Activated CD8-positive, alpha-beta memory T cell treated with anti-CD3 and anti-CD28 coated beads, Interleukin-2, amount 10 ng/mL, durations not matched to agents 7 days and 5 days (primary cell): Measurements from ENCODE around the gene SEH1L. TPM values are rescaled to one million over a fixed set of nuclear protein-coding genes. Genes with fewer than 3 reads are reported as not detected.

ENCODE experiments used
- ATAC-seq: fragments of 150-1000 bp; cut with Tn5 transposase; one replicate; pipeline ENCODE4 v1.10.0; 2021; ENCODE audit warnings: moderate library complexity
- CTCF ChIA-PET: fragments of 350-600 bp; sonication (Branson Sonifier 250); formaldehyde crosslinking; loops from one replicate; lab custom pipeline; 2021; ENCODE audit warnings: antibody characterized with exemption; lab: Charles Lee
- DNase-seq: peaks from one replicate; pipeline ENCODE4 v3.0.0-alpha.2; 2020
- H3K27ac Mint-ChIP-seq: one replicate; pipeline ENCODE4 v1.8.0; 2021; ENCODE audit warnings: mild to moderate bottlenecking, mixed read lengths
- H3K27me3 Mint-ChIP-seq: one replicate; pipeline ENCODE4 v1.8.0; 2021; ENCODE audit warnings: mixed read lengths
- H3K36me3 Mint-ChIP-seq: one replicate; pipeline ENCODE4 v1.8.0; 2021; ENCODE audit warnings: mild to moderate bottlenecking, mixed read lengths
- H3K4me1 Mint-ChIP-seq: one replicate; pipeline ENCODE4 v1.8.0; 2021; ENCODE audit warnings: mixed read lengths
- H3K4me3 Mint-ChIP-seq: one replicate; pipeline ENCODE4 v1.8.0; 2021; ENCODE audit warnings: mild to moderate bottlenecking, moderate library complexity, mixed read lengths
- H3K9me3 Mint-ChIP-seq: one replicate; pipeline ENCODE4 v1.8.0; 2022; ENCODE audit warnings: low read depth, mixed read lengths
- total RNA-seq, 2 experiments: library from RNA; stranded (reverse); gene quantifications; one replicate each; pipeline ENCODE4 v1.2.3, GENCODE V29; 2021

Gene SEH1L
- total RNA-seq, 2 experiments from 2014 or later, result 50.9 to 66.7 TPM

DNA sequence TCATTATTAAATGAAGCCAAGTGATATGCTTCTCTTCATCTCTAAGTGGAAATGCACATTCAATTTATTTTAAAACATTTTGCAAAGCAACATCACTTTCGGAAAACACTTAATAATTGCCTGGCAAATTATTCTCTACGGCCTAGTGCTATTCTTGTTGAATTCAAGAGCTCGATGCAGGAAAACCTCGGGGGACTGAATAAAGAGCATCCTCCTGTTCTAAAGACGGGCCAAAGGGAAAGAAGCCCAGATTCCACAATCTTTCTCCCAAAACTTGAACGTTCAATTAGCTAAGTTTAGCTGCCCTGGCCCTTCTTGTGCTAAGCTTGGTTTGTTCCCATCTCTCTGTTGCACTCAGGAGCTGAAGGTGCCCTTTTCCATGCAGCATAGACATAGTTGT lies 23.2 kb upstream of the SEH1L start:
- Mint-ChIP-seq H3K27me3 (peaks cover 18% of the 10 kb centered on the region), H3K36me3 (no peaks in the 10 kb centered on the region), H3K9me3 (no peaks in the 10 kb centered on the region), H3K4me1 (peaks cover 11% of the 10 kb centered on the region), H3K4me3 (no peak overlapping the region), H3K27ac (no peak overlapping the region)
- CTCF ChIA-PET, result interaction anchor here (2.3 kb wide), 1 partner anchor 197 kb away, joined by 5 read pairs; no protein-coding TSS in a partner anchor
- DNase-seq, result no peak
- ATAC-seq, result no peak

DNA sequence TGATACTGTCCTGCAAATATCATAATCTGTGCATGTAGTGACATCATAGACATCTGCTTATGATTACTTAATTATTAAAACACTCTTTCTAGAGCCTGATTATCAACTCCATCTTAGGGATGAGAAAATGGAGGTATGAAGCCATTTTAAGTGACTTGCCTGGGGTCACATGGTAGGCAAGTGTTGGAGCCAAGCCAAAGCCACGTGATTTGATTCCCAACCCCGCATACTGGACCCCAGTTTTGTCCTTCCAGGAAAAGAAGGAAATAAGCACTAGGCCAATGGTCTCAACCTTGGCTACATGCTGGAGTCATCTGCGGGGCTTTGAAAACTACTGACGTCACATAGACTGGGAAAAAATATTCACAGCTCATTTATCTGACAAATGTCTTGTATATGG lies 19.6 kb upstream of the SEH1L start:
- Mint-ChIP-seq H3K4me1 (peaks cover 3% of the 10 kb centered on the region), H3K4me3 (no peak overlapping the region), H3K9me3 (no peaks in the 10 kb centered on the region), H3K36me3 (no peaks in the 10 kb centered on the region), H3K27me3 (peaks cover 4% of the 10 kb centered on the region), H3K27ac (no peak overlapping the region)
- no peak for DNase-seq
- CTCF ChIA-PET, result interaction anchor here (1.1 kb wide), 1 partner anchor 12 kb away, joined by 3 read pairs; no protein-coding TSS in a partner anchor
- no peak for ATAC-seq

DNA sequence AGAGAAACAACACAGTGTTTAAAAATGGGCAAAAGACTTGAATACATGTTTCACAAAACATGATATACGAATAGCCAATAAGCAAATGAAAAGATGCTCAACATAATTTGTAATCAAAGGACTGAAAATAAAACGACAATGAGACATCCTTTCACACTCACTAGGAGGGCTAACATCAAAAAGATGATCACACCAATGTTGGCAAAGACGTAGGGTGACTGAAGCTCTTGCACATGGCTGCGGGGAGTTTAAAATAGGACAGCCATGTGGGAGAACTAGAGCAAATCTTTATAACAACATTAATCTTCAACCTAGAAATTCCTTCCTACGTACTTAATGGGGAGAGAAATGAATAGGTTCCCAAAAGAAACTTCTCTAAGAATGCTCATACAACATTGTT lies 19.2 kb upstream of the SEH1L start:
- Mint-ChIP-seq H3K27ac (no peak overlapping the region), H3K4me1 (peaks cover 3% of the 10 kb centered on the region), H3K27me3 (peaks cover 4% of the 10 kb centered on the region), H3K36me3 (no peaks in the 10 kb centered on the region), H3K4me3 (no peak overlapping the region), H3K9me3 (no peaks in the 10 kb centered on the region)
- ATAC-seq, result no peak
- CTCF ChIA-PET, result interaction anchor here (1.1 kb wide), 1 partner anchor 13 kb away, joined by 3 read pairs; no protein-coding TSS in a partner anchor
- no peak for DNase-seq

DNA sequence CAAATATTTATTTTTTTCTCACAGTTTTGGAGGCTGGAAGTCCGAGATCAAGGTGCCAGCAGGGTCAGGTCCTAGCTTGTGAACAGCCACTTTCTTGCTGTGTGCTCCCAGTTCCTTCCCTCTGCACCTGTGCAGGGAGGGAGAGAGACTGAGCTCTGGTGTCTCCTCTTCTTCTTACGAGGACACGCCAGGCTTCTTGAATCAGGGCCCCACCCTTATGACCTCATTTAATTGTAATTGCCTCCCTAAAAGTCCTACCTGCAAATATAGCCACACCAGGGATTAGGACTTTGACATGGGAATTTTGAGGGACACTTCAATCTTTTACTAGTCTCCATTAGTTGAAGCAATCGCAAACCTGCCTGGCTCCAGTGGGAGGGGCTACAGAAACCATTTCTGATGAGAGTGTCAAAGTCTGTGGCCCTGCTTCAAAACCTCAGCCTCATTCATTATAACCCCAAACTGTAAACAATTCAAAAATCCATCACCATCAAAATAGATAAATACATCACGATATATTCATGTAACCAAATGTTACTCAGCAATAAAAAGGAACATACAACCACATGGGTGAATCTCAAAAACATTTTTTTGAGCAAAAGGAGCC lies 18.2 kb upstream of the SEH1L start:
- Mint-ChIP-seq H3K4me3 (no peak overlapping the region), H3K4me1 (peaks cover 5% of the 10 kb centered on the region), H3K27ac (no peak overlapping the region), H3K27me3 (peaks cover 4% of the 10 kb centered on the region), H3K9me3 (no peaks in the 10 kb centered on the region), H3K36me3 (no peaks in the 10 kb centered on the region)
- ATAC-seq (no peak), DNase-seq (no peak)
- CTCF ChIA-PET, result interaction anchor here (0.8 kb wide), 1 partner anchor 204 kb away, joined by 3 read pairs; no protein-coding TSS in a partner anchor

DNA sequence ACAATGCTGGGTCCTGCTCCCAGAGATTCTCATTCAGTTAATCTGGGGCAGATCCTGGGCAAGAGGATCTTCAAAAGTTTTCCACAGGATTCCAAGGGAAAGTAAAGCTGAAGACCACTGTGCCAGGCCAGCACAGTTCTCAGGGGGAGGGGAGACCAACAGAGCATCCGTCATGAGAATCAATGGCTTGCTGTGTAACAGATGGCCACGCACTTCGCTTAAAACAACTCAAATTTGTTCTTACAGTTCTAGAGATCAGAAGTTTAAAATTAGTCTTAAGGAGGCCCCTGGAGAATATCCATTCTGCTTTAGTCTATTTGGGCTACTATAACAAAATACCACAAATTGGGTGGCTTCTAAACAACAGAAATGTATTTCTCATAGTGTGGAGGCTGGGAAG lies 17.4 kb upstream of the SEH1L start:
- no peaks in the 10 kb centered on the region for H3K9me3 Mint-ChIP-seq
- no peaks in the 10 kb centered on the region for H3K36me3 Mint-ChIP-seq
- H3K4me1 Mint-ChIP-seq, result peaks cover 6% of the 10 kb centered on the region
- no peak overlapping the region for H3K27ac Mint-ChIP-seq
- H3K27me3 Mint-ChIP-seq, result peaks cover 5% of the 10 kb centered on the region
- H3K4me3 Mint-ChIP-seq, result no peak overlapping the region
- no peak for DNase-seq
- CTCF ChIA-PET, result interaction anchor here (0.9 kb wide), 1 partner anchor 186 kb away, joined by 4 read pairs; no protein-coding TSS in a partner anchor
- no peak for ATAC-seq

DNA sequence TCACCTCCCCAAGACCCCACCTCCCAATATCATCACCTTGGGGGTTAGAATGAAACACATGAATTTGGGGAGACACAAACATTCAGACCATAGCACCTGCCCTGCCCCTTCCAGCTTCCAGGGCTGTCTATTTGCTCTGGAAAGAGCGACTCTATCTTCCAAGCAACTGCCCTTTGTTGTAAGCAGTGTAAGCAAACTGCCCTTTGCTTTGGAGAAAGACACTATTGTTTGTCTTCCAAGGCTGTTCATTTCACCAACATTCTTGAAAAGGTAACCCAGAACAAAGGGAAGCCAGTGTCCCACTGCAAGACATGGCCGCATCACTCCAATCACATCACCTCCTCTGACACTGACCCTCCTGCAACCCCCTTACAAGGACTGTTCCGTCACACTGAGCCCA lies 16.9 kb upstream of the SEH1L start:
- no peak overlapping the region for H3K27ac Mint-ChIP-seq
- H3K9me3 Mint-ChIP-seq, result no peaks in the 10 kb centered on the region
- CTCF ChIA-PET, result interaction anchor here (0.9 kb wide), 1 partner anchor 187 kb away, joined by 4 read pairs; no protein-coding TSS in a partner anchor
- H3K4me1 Mint-ChIP-seq, result peaks cover 6% of the 10 kb centered on the region
- no peaks in the 10 kb centered on the region for H3K36me3 Mint-ChIP-seq
- H3K27me3 Mint-ChIP-seq, result peaks cover 9% of the 10 kb centered on the region
- DNase-seq, result no peak
- no peak overlapping the region for H3K4me3 Mint-ChIP-seq
- ATAC-seq, result no peak

DNA sequence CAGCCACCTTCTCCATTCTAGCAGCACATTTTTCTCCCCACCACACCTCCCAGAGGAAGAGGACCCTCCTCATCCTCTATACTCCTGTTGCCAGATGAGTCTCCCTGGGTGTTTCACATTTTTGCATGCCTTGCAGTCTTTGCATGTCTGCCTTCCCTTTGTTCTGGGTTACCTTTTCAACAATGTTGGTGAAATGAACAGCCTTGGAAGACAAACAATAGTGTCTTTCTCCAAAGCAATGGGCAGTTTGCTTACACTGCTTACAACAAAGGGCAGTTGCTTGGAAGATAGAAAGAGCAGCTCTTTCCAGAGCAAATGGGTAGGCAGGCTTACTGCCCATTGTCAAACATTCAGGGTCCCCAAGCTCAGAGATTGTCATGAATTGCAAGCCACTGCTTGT lies 14.5 kb upstream of the SEH1L start:
- peaks cover 6% of the 10 kb centered on the region for H3K4me1 Mint-ChIP-seq
- no peak overlapping the region for H3K4me3 Mint-ChIP-seq
- DNase-seq (no peak), ATAC-seq (no peak)
- H3K36me3 Mint-ChIP-seq, result no peaks in the 10 kb centered on the region
- peaks cover 12% of the 10 kb centered on the region for H3K27me3 Mint-ChIP-seq
- CTCF ChIA-PET, result interaction anchor here (0.9 to 4.1 kb wide), 12 partner anchors 11 to 541 kb away, joined by 3 to 70 read pairs (median 14); partner anchors contain the start of genes CEP76 and PSMG2
- H3K27ac Mint-ChIP-seq, result no peak overlapping the region
- no peaks in the 10 kb centered on the region for H3K9me3 Mint-ChIP-seq

DNA sequence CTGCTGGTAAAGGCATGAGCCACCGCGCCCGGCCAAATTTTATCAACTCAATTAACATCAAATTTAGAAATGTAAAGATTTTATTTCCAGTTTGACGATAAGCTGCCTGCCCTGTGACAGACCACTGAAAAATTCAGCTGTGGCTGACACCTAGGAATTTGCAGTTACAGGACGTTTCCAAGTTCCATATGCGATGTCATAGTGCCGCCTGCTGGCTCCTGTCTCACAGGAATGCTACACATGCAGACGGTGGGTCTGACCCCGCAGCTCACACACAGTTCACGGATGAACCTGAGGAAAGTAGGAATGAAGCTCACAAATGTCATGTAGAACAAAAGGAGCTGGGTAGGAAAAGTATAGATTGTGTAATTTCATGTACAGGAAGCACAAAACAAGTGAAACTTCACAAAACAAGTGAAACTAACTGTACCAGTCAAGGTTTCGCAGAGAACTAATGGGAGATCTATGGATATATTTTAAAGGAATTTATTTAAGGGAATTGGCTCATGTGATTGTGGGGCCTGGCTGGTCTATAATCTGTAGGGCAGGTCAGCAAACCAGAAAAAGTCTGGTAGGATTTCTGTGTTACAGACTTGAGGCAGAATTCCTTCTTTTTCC lies 13.2 kb upstream of the SEH1L start:
- peak; percentile 85 for DNase-seq
- CTCF ChIA-PET, result interaction anchor here (0.6 to 4.1 kb wide), 38 partner anchors 10 to 545 kb away, joined by 3 to 70 read pairs (median 5); partner anchors contain the start of genes CEP76, PTPN2 and SEH1L
- Mint-ChIP-seq H3K27ac (no peak overlapping the region), H3K4me1 (peaks cover 6% of the 10 kb centered on the region), H3K27me3 (peaks cover 12% of the 10 kb centered on the region), H3K9me3 (no peaks in the 10 kb centered on the region), H3K36me3 (no peaks in the 10 kb centered on the region), H3K4me3 (peak overlapping the region; percentile 14)
- peak; percentile 91 for ATAC-seq

DNA sequence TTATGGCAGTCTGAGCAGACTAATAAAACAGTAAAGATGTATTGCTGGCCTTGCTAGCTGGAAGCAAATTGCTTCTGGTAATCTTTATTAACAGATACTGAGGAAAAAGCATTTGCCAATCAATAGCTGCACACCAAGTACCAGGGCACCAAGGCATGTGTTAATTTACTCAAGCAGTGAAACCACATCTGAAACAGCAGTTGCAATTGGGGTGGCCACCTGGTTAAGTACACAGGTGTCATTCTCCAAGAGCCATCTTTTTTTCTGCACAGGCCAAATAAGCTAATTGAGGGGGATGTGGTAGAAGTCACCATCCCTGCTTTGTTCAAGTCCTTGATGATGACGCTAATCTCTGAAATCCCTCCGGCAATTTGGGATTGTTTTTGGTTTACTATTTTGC lies 8.6 kb upstream of the SEH1L start:
- CTCF ChIA-PET, result interaction anchor here (1.1 to 2.1 kb wide), 2 partner anchors 212 to 221 kb away, joined by 4 read pairs; no protein-coding TSS in a partner anchor
- no peak for ATAC-seq
- Mint-ChIP-seq H3K9me3 (no peaks in the 10 kb centered on the region), H3K4me1 (peaks cover 7% of the 10 kb centered on the region), H3K27ac (no peak overlapping the region), H3K27me3 (peaks cover 14% of the 10 kb centered on the region), H3K4me3 (no peak overlapping the region), H3K36me3 (no peaks in the 10 kb centered on the region)
- no peak for DNase-seq

DNA sequence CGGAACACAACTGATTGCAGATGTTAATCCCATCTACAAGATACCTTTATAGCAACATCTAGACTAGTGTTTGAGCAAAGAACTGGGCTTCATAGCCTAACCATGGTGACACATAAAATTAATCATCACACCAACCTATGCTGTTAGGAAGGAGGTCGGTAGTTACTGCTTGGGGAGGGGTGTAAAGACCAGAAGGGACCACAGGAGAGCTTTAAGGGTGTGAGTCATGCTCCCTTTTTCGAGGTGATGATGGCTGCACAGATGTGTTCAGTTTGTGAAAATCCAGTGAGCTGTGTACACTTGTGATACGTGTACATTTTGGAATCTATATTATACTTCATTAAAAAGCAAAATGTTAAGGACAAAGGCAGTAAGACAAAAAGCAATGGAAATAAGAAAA lies 4.6 kb upstream of the SEH1L start:
- Mint-ChIP-seq H3K4me1 (peaks cover 28% of the 10 kb centered on the region), H3K4me3 (no peak overlapping the region), H3K27me3 (peaks cover 2% of the 10 kb centered on the region), H3K27ac (no peak overlapping the region), H3K36me3 (no peaks in the 10 kb centered on the region), H3K9me3 (no peaks in the 10 kb centered on the region)
- no peak for DNase-seq
- no peak for ATAC-seq
- CTCF ChIA-PET, result interaction anchor here (0.7 to 2.5 kb wide), 6 partner anchors 9 to 220 kb away, joined by 3 to 18 read pairs (median 4); no protein-coding TSS in a partner anchor

DNA sequence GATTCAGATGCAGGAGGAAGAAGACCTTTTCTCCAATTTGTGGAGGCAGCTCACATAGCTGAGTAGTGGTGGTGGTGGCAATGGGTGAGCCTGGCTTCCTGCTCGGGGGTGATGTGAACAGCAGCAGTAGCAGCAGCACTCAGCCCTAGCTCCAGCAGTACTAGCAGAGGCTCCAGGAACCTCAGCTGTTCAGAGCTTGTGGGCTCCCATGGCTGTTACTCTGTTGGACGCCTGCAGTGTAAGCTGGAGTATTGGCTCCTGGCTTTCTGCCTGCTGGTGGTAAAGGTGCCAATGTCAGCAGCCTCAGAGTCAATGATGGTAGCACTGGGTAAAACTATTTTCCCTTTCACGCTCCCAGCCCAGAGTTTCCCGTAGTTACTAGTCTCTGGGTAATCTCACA lies 3.1 kb upstream of the SEH1L start:
- H3K9me3 Mint-ChIP-seq, result no peaks in the 10 kb centered on the region
- CTCF ChIA-PET, result interaction anchor here (0.8 to 2.5 kb wide), 5 partner anchors 9 to 215 kb away, joined by 3 to 18 read pairs (median 4); no protein-coding TSS in a partner anchor
- peaks cover 2% of the 10 kb centered on the region for H3K27me3 Mint-ChIP-seq
- peaks cover 7% of the 10 kb centered on the region for H3K36me3 Mint-ChIP-seq
- H3K27ac Mint-ChIP-seq, result no peak overlapping the region
- DNase-seq, result peak; percentile 46
- peaks cover 38% of the 10 kb centered on the region for H3K4me1 Mint-ChIP-seq
- ATAC-seq, result no peak
- H3K4me3 Mint-ChIP-seq, result no peak overlapping the region

DNA sequence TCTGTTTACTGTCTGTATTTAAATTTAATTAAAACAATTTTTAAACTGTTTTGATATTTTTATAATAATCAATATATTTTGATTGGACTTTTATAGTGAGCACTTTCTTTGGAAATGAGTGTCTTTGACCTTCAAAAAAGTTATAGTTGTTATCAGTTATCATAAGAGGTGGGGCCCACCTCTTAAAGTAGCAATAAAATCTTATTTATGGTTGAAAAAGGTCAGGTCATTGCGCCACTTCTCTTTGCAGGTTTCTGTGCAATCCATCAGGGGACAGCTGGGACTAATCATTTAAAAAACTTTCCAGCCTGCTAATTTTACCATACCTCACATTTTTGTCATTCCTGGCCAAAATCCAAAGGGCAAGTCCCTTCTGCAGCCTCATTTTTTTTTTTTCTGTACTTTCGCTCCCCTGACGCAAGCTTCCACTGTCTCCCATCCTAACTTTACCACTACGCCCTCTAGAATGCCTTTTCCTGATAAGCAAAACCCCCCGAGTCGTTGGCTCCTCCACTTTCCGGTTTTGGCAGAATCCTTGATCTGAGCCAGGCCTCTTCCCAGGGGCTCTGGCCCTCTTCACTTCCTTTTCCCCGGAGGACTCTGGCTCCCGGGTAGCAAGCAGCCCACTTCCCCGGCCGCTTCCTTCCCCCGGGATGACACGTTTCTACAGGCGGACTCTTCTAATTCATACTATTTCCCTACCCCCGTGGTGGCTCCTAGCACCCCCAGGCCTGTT lies 1.1 kb upstream of the SEH1L start:
- H3K27me3 Mint-ChIP-seq, result peaks cover 2% of the 10 kb centered on the region
- H3K36me3 Mint-ChIP-seq, result peaks cover 21% of the 10 kb centered on the region
- CTCF ChIA-PET, result interaction anchor here (0.8 kb wide), 1 partner anchor 12 kb away, joined by 3 read pairs; no protein-coding TSS in a partner anchor
- peaks cover 51% of the 10 kb centered on the region for H3K4me1 Mint-ChIP-seq
- peak overlapping the region; percentile 98 for H3K27ac Mint-ChIP-seq
- H3K9me3 Mint-ChIP-seq, result no peaks in the 10 kb centered on the region
- peak overlapping the region; percentile 97 for H3K4me3 Mint-ChIP-seq
- ATAC-seq (no peak), DNase-seq (no peak)
